Activated naive CD4-positive, alpha-beta T cell treated with anti-CD3 and anti-CD28 coated beads, Interleukin-2, amount 50 U/mL, for 16 hours (primary cell): ENCODE results near the gene UBL5.
"Not testable (repeated sequence)": the region's sequence is repeated elsewhere in the genome, so short reads cannot be mapped to it uniquely, and the experiment has no call there.

Experiments
- DNase-seq: peaks from one replicate; pipeline ENCODE4 v3.0.0-alpha.2; 2020

The UBL5 gene

DNA sequence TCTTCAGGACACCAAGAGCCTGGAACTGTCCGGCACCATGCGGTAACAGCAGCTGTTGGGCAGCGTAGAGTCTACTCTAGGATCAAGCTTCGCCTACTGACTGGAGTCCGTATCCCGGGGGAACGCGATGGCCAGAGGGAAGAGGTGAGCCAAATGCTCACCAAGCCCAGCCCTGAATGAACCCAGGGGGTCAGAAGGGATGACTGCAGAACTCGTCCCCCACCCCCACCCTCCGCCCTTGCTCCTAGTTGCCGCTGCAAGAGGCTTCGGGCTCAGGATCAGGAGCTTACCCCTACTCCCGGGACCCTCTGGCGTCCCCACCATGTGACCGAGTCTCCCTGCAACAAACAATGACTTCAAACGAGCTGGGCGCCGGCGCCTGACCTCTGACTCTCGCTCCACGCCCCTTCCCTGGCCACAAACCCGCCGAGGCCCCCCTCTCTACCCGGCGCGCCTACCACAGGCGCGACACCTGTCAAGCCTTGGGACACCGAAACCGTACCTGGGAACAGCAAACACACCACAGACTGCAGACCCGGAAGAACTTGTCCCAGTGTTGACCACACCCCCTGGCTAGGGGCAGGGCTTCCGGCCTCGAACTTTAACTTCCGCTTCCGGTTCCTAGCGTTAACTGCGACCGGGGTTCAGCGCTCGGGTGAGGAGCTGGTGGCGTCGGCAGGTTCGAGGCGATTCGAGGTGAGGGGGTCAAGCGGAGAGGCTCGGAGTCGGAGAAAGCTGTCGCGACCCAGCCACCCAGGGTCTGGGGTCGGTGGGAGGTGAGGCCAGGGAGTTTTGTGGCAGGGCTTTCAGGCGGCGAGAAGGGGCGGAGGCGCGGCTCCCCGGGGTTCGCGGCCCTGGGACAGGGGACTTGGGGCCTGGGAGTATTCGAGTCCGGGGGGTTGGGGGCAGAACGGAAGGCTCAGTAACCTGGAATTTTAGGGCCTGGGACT lies at the start of gene UBL5:
Gene UBL5, plus strand, starts transcription at position 630 of the 950 bp plus-strand sequence. CDS start 420 bp downstream, outside the sequence.
- DNase-seq, result peak; percentile 89

DNA sequence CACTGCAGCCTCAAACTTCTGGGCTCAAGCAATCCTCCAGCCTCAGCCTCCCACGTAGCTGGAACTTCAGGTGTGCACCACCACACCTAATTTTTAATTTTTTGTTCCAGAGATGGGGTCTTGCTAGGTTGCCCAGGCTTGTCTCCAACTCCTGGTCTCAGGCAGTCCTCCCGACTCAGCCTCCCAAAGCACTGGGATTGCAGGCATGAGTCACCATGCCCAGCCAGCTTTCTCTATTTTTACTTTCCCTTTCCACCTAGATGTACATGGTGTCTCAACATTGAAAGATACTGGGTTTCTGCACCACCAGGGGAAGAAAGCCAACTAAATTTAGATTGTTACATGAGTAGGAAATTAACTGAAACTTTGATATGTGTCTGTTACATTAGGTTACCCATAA lies 45.4 kb upstream of the UBL5 start:
- no peak for DNase-seq

- DNase-seq, result not testable (repeated sequence)
These were observed 43.6 kb upstream of the UBL5 start for GRCh38 chr19:9784163-9784496.

- peak; percentile 98 for DNase-seq
These were observed 42.1 kb upstream of the UBL5 start for GRCh38 chr19:9785367-9786331.

GRCh38 chr19:9786342-9786741 lies 41.4 kb upstream of the UBL5 start:
- no peak for DNase-seq

- DNase-seq, result no peak
These were observed 40.9 kb upstream of the UBL5 start for GRCh38 chr19:9786819-9787218.

DNA sequence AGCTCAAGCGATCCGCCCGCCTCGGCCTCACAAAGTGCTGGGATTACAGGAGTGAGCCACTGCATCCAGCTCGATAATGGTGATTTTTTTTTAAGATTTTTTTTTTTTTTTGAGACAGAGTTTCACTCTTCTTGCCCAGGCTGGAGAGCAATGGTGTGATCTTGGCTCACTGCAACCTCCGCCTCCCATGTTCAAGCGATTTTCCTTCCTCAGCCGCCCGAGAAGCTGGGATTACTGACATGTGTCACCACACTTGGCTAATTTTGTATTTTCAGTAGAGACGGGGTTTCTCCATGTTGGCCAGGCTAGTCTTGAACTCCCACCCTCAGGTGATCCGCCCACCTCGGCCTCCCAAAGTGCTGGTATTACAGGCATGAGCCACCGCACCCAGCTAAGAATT lies 39.1 kb upstream of the UBL5 start:
- not testable (repeated sequence) for DNase-seq

DNA sequence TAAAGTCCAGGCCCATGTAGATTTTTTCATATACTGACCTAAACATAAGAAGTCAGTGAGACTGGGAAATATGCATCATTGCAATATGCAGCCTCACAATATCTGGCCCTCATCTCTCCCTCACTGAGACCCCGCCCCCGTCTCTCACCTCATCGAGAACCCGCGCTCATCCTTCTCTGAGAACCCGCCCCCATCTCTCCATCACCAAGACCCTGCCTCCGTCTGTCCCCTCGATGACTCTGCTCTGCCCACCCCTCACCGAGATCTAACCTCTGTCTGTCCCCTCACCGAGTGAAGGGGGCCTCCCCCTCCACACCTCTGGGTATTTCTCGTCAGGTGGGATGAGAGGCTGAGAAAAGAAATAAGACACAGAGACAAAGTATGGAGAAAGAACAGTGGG lies 38.7 kb upstream of the UBL5 start:
- no peak for DNase-seq

GRCh38 chr19:9789579-9789978 lies 38.1 kb upstream of the UBL5 start:
- DNase-seq, result not testable (repeated sequence)

- not testable (repeated sequence) for DNase-seq
These were observed 36.7 kb upstream of the UBL5 start for GRCh38 chr19:9791073-9791367.

DNA sequence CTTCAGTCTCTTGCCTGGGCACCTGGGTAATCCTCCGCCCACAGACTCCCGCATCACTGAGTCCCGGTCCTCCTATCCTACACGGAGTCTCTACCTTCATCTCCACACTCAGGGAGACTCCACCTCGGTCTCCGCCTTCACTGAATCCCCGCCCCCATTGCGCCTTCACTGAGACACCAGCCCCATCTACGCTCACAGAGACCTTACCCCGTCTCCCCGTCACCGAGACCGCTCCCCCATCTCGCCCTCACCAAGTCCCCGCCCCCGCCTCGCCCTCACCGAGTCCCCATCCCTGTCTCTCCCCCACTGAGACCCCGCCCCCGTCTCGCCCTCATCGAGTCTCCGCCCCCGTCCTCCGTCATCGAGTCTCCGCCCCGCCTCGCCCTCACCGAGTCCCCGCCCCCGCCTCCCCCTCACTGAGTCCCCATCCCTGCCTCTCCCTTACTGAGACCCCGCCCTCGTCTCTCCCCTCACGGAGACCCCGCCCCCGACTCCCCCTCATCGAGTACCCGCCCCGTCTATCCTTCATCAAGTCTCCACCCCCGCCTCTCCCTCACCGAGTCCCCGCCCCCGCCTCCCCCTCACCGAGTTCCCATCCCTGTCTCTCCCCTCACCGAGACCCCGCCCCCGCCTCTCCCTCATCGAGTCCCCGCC lies 36.0 kb upstream of the UBL5 start:
- DNase-seq, result peak; percentile 91

GRCh38 chr19:9792206-9793070 lies 35.3 kb upstream of the UBL5 start:
- DNase-seq, result peak; percentile 93

GRCh38 chr19:9793071-9793591 lies 34.6 kb upstream of the UBL5 start:
- peak; percentile 71 for DNase-seq

GRCh38 chr19:9796113-9796773 lies 31.5 kb upstream of the UBL5 start:
- DNase-seq, result peak; percentile 82

GRCh38 chr19:9797871-9798270 lies 29.8 kb upstream of the UBL5 start:
- no peak for DNase-seq

- no peak for DNase-seq
These were observed 28.6 kb upstream of the UBL5 start for GRCh38 chr19:9799162-9799561.

DNA sequence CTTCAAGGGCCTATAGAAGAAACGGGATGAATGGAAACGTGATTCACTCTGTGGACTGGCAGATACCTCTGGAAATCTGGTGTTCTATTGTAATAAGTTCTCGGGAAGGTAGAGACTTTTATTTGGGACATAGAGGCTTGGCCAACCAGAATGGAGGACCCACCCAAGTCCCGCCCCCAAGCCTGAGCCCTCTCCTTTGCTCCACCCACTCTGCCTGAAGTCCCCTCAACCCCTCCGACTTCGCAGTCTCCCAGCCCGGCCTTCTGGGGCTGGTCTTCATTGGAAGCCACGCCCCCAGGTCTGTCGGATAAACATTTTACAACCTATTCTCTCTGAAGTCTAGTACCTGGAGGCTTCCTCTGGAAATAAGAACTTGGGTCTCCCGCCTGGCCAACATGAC lies 25.7 kb upstream of the UBL5 start:
- no peak for DNase-seq

DNA sequence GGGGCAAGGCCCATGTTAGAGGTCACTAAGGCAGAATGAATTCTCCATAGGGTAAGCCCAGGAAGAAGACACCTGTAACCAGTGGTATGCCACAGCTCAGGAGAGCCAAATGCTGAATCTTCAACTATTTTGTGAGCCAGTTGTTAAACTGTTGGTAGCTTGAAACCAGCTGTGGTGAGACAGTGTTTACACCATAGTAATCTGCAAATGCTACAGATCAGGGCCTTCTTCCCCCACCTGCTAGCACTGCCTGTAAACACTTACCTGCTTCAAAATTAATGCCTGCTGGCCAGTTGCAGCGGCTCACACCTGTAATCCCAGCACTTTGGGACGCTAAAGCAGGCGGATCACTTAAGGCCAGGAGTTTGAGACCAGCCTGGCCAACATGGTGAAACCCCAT lies 20.9 kb upstream of the UBL5 start:
- DNase-seq, result no peak

DNA sequence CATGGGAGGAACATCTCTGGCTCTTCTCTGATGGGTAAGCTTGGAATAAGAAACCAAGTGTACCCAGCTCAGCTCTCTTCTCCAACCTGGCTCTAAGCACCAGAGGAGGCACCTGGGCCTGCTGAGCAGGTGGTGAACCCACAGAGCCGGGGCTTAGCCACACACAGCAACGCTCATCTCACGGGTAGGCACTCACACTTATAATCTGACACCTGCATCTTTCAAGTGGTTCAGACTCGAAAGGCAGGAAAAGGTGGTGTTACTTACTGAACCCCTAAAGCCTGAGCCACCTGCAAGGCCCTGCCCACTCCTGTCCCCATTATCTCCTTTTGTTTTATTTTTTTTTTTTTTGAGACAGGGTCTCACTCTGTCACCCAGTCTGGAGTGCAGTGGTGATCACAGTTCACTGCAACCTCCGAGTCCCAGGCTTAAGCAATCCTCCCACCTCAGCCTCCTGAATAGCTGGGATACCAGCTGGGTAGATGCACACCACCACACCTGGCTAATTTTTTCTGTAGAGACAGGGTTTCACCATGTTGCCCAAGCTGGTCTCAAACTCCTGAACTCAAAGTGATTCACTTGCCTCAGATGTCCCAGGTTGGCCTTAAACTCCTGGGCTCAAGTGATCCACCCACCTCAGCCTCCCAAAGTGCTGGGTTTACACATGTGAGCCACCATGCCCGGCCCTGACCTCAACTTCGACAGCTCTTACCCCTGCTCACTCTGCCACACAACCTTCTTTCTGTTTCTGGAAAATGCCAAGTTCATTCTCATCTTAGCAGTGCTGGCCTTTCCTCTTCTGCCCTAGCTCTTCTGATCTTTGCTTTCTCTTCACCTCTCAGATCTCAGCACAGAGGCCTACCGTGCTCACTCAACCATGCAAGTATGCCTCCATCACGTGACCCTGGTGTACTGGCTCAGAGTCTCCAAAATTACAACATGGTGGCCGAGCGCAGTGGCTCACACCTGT lies 18.6 kb upstream of the UBL5 start:
- DNase-seq, result no peak

- no peak for DNase-seq
These were observed 16.6 kb upstream of the UBL5 start for GRCh38 chr19:9811139-9811538.
